GM12874 (cell line): ENCODE results near the gene TAF4.

Experiments
- CTCF ChIP-seq: IDR thresholded peaks from 2 replicates; pipeline ENCODE4 v1.5.1; 2011; ENCODE audit warnings: low read depth, mild to moderate bottlenecking, control low read depth, low read length, moderate library complexity; ENCODE audit not compliant: insufficient read depth

Gene TAF4

GRCh38 chr20:61989741-61990140 lies 75.9 kb downstream of the TAF4 start:
- no peak for TF ChIP-seq CTCF

DNA sequence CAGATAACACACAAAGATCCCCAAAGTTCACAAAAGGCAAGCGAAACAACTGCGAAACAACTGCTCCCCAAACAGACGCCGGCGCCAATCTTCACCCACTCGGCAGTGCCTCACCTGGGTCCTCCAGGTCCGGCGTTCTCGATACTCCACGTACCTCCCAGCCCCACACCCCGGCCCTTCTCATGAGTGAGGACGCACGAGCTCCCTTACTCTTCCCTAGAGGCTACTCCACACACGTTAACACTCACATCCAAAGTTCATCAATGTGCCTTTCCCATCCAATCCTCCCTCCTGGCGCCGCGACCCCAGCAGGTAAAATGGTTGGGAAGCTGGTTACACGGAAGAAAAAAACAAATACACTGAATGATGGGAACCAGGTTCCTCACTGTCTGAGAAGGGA lies 77.0 kb downstream of the TAF4 start:
- TF ChIP-seq CTCF, result no peak

- no peak for TF ChIP-seq CTCF
Measured at GRCh38 chr20:61986762-61987321, 78.8 kb downstream of the TAF4 start.

DNA sequence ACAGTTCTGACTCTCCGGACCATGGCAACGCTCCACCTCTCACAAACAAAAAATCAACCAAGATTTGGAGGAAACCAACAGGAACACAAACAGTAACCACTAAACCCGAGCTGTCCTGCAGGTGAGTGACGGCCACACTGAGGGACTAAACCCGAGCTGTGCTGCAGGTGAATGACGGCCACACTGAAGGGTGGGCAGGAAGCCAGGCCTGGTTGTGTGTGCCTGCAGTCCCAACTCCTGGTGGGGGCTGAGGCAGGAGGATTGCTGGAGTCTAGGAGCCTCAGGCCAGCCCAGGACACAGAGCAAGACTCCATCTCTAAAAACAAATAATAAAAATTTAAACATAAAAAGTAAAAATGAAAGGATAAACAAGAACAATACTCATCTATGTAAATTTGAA lies 80.6 kb downstream of the TAF4 start:
- TF ChIP-seq CTCF, result no peak

DNA sequence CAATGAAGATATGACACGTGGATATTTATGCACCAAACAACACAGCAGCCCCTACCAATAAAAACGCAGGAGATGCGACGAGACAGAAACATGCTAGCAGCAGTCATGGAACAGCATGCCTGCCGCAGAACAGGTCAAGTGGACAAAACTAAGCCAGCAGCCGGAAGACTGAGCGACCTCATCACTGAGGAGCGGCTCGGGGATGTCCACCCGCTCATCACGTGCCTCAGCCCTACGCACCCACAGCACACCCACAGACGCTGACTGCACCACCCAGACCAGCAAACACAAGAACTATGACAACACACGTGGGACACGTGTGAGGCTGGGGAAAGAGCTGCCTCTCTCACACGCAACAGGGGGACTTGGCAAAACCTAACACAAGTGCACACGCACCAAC lies 81.7 kb downstream of the TAF4 start:
- TF ChIP-seq CTCF, result no peak

- TF ChIP-seq CTCF, result no peak
Measured at GRCh38 chr20:61982951-61983315, 82.7 kb downstream of the TAF4 start.

- TF ChIP-seq CTCF, result no peak
Measured at GRCh38 chr20:61982191-61982950, 83.3 kb downstream of the TAF4 start.
